ENCODE measurements around the gene CACNA1B. TPM values are rescaled to one million over a fixed set of nuclear protein-coding genes. Genes with fewer than 3 reads are reported as not detected.

CACNA1B gene
- total RNA-seq, 1 experiment from 2014 or later = not detected

DNA sequence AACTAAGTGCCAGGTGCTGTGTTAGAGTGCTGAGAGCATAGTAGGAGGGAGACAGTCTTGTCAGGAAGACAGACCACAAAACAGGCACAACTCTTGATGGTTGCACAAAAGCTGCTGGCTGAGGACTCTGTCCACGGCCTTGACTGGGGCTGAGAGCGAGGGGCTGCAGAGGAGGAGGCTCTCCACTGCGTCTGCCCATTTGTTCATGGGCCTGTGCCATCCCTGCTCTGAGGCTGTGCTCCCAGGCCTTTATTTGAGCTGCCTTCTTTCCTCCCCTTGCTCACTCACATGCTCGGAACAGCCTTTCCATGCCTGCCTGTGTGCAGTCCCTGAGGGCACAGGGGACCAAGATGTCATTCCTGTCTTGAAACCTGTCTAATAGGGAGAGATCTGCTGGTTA lies 147.8 kb downstream of the CACNA1B start:
- Mint-ChIP-seq H3K4me1 (ENCODE audit: low read depth, unreplicated experiment) (no peaks in the 10 kb centered on the region), H3K4me3 (ENCODE audit: low read depth, unreplicated experiment) (no peak overlapping the region), H3K27me3 (ENCODE audit: unreplicated experiment) (peaks cover 46% of the 10 kb centered on the region), H3K27ac (ENCODE audit: unreplicated experiment) (no peak overlapping the region), H3K9me3 (ENCODE audit: low read depth, unreplicated experiment) (no peaks in the 10 kb centered on the region), H3K36me3 (ENCODE audit: insufficient read depth, unreplicated experiment) (no peaks in the 10 kb centered on the region)
- CTCF ChIA-PET = interaction anchor here (1.2 kb wide), 1 partner anchor 11 kb away, joined by 3 read pairs; no protein-coding TSS in a partner anchor
- no peak for DNase-seq
- intact Hi-C loops (cut with micrococcal nuclease; ENCODE audit: unreplicated experiment) = no loop called here
- BruUV-seq (replicated peaks) = no TSS peak
- TF ChIP-seq, protein P1, sequence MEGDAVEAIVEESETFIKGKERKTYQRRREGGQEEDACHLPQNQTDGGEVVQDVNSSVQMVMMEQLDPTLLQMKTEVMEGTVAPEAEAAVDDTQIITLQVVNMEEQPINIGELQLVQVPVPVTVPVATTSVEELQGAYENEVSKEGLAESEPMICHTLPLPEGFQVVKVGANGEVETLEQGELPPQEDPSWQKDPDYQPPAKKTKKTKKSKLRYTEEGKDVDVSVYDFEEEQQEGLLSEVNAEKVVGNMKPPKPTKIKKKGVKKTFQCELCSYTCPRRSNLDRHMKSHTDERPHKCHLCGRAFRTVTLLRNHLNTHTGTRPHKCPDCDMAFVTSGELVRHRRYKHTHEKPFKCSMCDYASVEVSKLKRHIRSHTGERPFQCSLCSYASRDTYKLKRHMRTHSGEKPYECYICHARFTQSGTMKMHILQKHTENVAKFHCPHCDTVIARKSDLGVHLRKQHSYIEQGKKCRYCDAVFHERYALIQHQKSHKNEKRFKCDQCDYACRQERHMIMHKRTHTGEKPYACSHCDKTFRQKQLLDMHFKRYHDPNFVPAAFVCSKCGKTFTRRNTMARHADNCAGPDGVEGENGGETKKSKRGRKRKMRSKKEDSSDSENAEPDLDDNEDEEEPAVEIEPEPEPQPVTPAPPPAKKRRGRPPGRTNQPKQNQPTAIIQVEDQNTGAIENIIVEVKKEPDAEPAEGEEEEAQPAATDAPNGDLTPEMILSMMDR (IDR thresholded peaks at IDR 0.05; ENCODE audit: unreplicated experiment) = no peak

DNA sequence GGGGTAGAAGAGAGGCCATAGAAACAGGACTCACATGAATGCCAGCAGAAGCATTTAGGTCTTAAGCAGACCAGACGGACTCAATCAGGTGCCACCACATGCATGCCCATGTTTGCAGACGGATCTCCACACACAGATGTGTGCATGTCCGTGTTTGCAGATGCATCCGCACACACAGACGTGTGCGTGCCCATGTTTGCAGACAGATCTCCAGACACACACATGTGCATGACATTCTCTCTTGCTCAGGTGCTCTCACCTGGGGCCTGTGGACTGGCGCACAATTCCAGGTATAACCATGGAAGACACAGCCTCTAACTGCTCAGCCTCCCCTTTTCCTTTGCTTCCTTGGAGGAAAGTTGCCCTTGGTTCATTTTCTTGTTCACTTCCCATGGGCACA lies 148.3 kb downstream of the CACNA1B start:
- Mint-ChIP-seq H3K9me3 (ENCODE audit: low read depth, unreplicated experiment) (no peaks in the 10 kb centered on the region), H3K27me3 (ENCODE audit: unreplicated experiment) (peaks cover 51% of the 10 kb centered on the region)
- intact Hi-C loops (cut with micrococcal nuclease; ENCODE audit: unreplicated experiment) = no loop called here

DNA sequence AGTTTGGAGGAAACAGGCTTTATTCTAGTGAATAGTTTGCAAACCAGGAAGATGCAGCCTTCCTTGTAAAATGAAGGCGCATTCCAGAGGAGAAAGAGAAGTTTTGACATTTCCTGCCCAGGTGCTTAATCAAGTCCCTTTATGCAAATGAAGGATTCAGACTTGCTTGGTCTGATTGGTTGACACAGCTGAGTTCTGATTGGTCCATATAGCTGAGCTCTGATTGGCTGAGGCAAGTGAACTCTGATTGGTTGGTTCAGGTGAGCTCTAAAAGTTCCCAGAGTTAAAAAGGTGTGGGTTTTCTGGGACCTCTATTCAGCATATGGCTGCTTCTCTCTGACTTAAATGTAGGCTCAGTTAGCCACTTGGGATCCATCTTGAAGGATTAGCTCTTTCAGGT lies 151.0 kb downstream of the CACNA1B start:
- no TSS peak for BruUV-seq (replicated peaks)
- Mint-ChIP-seq H3K4me3 (ENCODE audit: low read depth, unreplicated experiment) (no peak overlapping the region), H3K9me3 (ENCODE audit: low read depth, unreplicated experiment) (no peaks in the 10 kb centered on the region), H3K36me3 (ENCODE audit: insufficient read depth, unreplicated experiment) (no peaks in the 10 kb centered on the region), H3K27ac (ENCODE audit: unreplicated experiment) (no peak overlapping the region), H3K4me1 (ENCODE audit: low read depth, unreplicated experiment) (no peaks in the 10 kb centered on the region), H3K27me3 (ENCODE audit: unreplicated experiment) (peaks cover 74% of the 10 kb centered on the region)
- CTCF ChIA-PET = interaction anchor here (0.7 kb wide), 1 partner anchor 53 kb away, joined by 3 read pairs; no protein-coding TSS in a partner anchor
- intact Hi-C loops (cut with micrococcal nuclease; ENCODE audit: unreplicated experiment) = no loop called here
- DNase-seq = no peak
- TF ChIP-seq, protein P1 (IDR thresholded peaks at IDR 0.05; ENCODE audit: unreplicated experiment) = no peak

More for the DNA sequence above, 148.3 kb downstream of the CACNA1B start:
- no peak overlapping the region for H3K4me3 Mint-ChIP-seq (ENCODE audit: low read depth, unreplicated experiment)
- no peak for DNase-seq
- no peaks in the 10 kb centered on the region for H3K36me3 Mint-ChIP-seq (ENCODE audit: insufficient read depth, unreplicated experiment)
- no peak overlapping the region for H3K27ac Mint-ChIP-seq (ENCODE audit: unreplicated experiment)
- BruUV-seq (replicated peaks) = no TSS peak
- CTCF ChIA-PET = no interaction called here
- TF ChIP-seq, protein P1 (IDR thresholded peaks at IDR 0.05; ENCODE audit: unreplicated experiment) = no peak
- H3K4me1 Mint-ChIP-seq (ENCODE audit: low read depth, unreplicated experiment) = no peaks in the 10 kb centered on the region

DNA sequence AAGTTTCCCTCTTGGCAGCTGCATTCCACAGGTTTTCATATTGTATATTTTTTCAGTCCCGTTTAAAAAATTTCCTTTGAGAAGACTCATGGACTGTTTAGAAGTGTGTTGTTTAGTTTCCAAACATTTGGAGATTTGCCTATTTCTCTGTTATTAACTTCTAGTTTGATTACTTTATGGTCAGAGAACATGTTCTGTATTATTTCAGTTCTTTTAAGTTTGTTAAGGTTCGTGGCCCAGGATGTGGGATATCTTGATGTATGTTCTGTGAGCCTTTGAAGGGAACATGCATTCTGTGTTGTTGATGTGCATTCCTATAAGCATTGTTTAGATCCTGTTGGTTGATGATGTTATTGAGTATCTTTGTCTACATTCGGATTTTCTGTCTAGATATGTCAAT lies 153.6 kb downstream of the CACNA1B start:
- Mint-ChIP-seq H3K9me3 (ENCODE audit: low read depth, unreplicated experiment) (peaks cover 2% of the 10 kb centered on the region), H3K27ac (ENCODE audit: unreplicated experiment) (no peak overlapping the region), H3K4me3 (ENCODE audit: low read depth, unreplicated experiment) (no peak overlapping the region), H3K4me1 (ENCODE audit: low read depth, unreplicated experiment) (no peaks in the 10 kb centered on the region), H3K36me3 (ENCODE audit: insufficient read depth, unreplicated experiment) (no peaks in the 10 kb centered on the region), H3K27me3 (ENCODE audit: unreplicated experiment) (peaks cover 70% of the 10 kb centered on the region)
- CTCF ChIA-PET = no interaction called here
- DNase-seq = no peak
- intact Hi-C loops (cut with micrococcal nuclease; ENCODE audit: unreplicated experiment) = no loop called here
- TF ChIP-seq, protein P1 (IDR thresholded peaks at IDR 0.05; ENCODE audit: unreplicated experiment) = no peak
- BruUV-seq (replicated peaks) = no TSS peak
